Astrocyte (in vitro differentiated cells and primary cell): ENCODE measurements around the gene LMX1A. TPM values are rescaled to one million over a fixed set of nuclear protein-coding genes. Genes with fewer than 3 reads are reported as not detected.

Source experiments
- DNase-seq: peaks from one replicate; pipeline ENCODE4 v3.0.0-alpha.2; 2010; ENCODE audit warnings: low read depth
- FAIRE-seq: peaks from 2 replicates; lab custom pipeline; 2011; peaks lifted over from hg19 to GRCh38; lab: Jason Lieb, UNC
- H2AFZ ChIP-seq: 2 replicates; pipeline ENCODE4 v1.6.0; 2012; ENCODE audit warnings: low read depth, low read length, inconsistent platforms
- H3K27ac ChIP-seq: 2 replicates; pipeline ENCODE4 v1.5.1; 2011; ENCODE audit warnings: low read depth, low read length, inconsistent platforms
- H3K27me3 ChIP-seq: 2 replicates; pipeline ENCODE4 v1.6.0; 2011; ENCODE audit warnings: low read length, inconsistent platforms; ENCODE audit not compliant: insufficient read depth
- H3K36me3 ChIP-seq: 2 replicates; pipeline ENCODE4 v1.5.1; 2011; ENCODE audit warnings: low read length, inconsistent platforms; ENCODE audit not compliant: insufficient read depth
- H3K4me1 ChIP-seq: 2 replicates; pipeline ENCODE4 v1.5.1; 2011; ENCODE audit warnings: low read length, inconsistent platforms; ENCODE audit not compliant: insufficient read depth
- H3K4me2 ChIP-seq: 2 replicates; pipeline ENCODE4 v1.6.0; 2012; ENCODE audit warnings: low read length, inconsistent platforms
- H3K4me3 ChIP-seq: 2 replicates; pipeline ENCODE4 v1.5.1; 2011; ENCODE audit warnings: low read depth, mild to moderate bottlenecking, low read length, inconsistent platforms; ENCODE audit not compliant: insufficient read depth
- H3K79me2 ChIP-seq: 2 replicates; pipeline ENCODE4 v1.6.0; 2012; ENCODE audit warnings: mild to moderate bottlenecking, low read length, inconsistent platforms; ENCODE audit not compliant: insufficient read depth
- H3K9ac ChIP-seq: 2 replicates; pipeline ENCODE4 v1.6.0; 2012; ENCODE audit warnings: mild to moderate bottlenecking, low read length, inconsistent platforms
- H3K9me3 ChIP-seq: 2 replicates; pipeline ENCODE4 v1.5.1; 2012; ENCODE audit warnings: low read depth, mild to moderate bottlenecking, low read length, inconsistent platforms; ENCODE audit not compliant: insufficient read depth
- H4K20me1 ChIP-seq: 2 replicates; pipeline ENCODE4 v1.6.0; 2012; ENCODE audit warnings: low read length, inconsistent platforms; ENCODE audit not compliant: insufficient read depth
- H3K27ac Mint-ChIP-seq: one replicate; pipeline ENCODE4 v1.8.0; 2021; ENCODE audit warnings: mild to moderate bottlenecking, mixed read lengths; ENCODE audit not compliant: unreplicated experiment
- H3K27me3 Mint-ChIP-seq: one replicate; pipeline ENCODE4 v1.8.0; 2021; ENCODE audit warnings: low read depth, mixed read lengths; ENCODE audit not compliant: unreplicated experiment
- H3K36me3 Mint-ChIP-seq: one replicate; pipeline ENCODE4 v1.8.0; 2021; ENCODE audit warnings: low read depth, mixed read lengths; ENCODE audit not compliant: unreplicated experiment
- H3K4me1 Mint-ChIP-seq: one replicate; pipeline ENCODE4 v1.8.0; 2021; ENCODE audit warnings: low read depth, mixed read lengths; ENCODE audit not compliant: unreplicated experiment
- H3K4me3 Mint-ChIP-seq: one replicate; pipeline ENCODE4 v1.8.0; 2021; ENCODE audit warnings: mild to moderate bottlenecking, moderate library complexity, mixed read lengths; ENCODE audit not compliant: unreplicated experiment
- H3K9me3 Mint-ChIP-seq: one replicate; pipeline ENCODE4 v1.8.0; 2021; ENCODE audit warnings: mild to moderate bottlenecking, mixed read lengths; ENCODE audit not compliant: unreplicated experiment
- CTCF ChIP-seq: IDR thresholded peaks from 2 replicates; pipeline ENCODE4 v1.5.1; 2011; ENCODE audit warnings: low read depth, mild to moderate bottlenecking, inconsistent platforms, low read length, moderate library complexity; ENCODE audit not compliant: insufficient read depth
- EZH2 ChIP-seq: IDR thresholded peaks from 2 replicates; pipeline ENCODE4 v1.6.1; 2012; ENCODE audit warnings: mild to moderate bottlenecking, low read length, inconsistent platforms; ENCODE audit not compliant: insufficient read depth
- total RNA-seq: library from RNA; stranded (reverse); gene quantifications from 2 replicates; pipeline ENCODE4 v1.2.1, GENCODE V29; 2021

LMX1A gene
- total RNA-seq, 1 donor from 2014 or later = not detected

DNA sequence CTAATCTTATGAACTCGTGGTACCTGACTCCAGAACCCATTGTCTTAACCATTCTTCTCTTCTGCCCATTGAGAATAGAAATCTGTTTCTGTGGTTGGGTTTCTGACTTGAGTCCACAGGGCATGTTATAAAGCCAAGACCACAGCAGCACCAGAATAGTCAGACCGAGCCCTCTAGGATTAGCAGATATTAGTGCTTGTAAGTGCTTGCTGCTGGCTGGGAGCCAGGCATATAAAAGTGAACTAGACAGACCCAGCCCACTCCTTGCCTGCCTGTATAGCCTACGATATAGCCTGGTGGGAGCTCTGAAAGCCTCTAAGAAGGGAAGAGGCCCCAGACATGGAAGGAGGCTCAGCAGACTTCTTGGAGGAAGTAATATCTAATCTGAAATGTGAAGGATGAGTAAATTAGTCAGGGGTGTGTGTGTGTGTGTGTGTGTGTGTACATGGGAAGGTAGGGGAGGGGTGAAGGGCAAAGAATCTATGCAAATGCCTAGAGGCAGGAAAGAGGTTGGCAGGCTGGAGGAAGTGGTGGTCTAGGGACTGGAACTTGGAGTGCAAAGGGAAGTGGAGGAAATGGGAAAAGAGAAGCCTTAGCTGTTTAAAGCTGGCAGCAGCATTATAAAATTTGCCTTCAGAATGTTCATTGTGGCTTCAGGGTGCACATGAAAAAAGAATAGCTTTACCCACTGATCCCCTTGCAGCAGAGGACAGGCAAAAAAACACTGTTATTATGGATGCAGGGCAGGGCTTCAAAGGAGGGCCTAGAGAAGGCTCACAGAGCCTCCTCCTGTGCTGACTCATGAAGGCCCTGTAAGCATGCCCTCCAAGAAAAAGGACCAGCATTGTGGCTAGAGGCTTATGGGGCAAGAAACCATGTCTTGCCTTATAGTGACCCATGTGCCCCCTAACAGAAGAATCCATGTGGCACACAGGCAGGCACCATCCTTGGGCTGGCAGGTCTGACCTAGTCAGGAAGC, 169.2 kb downstream of the LMX1A start:
- H3K9me3 ChIP-seq = no peaks in the 10 kb centered on the region
- no peak overlapping the region for H3K9ac ChIP-seq
- peaks cover 5% of the 10 kb centered on the region for H3K27me3 Mint-ChIP-seq
- H3K4me1 ChIP-seq = no peaks in the 10 kb centered on the region
- H3K27ac Mint-ChIP-seq = no peak overlapping the region
- no peaks in the 10 kb centered on the region for H3K36me3 ChIP-seq
- no peak overlapping the region for H3K4me2 ChIP-seq
- peaks cover 4% of the 10 kb centered on the region for H3K9me3 Mint-ChIP-seq
- no peak for DNase-seq
- H3K4me3 Mint-ChIP-seq = no peak overlapping the region
- H3K27me3 ChIP-seq = no peaks in the 10 kb centered on the region
- H3K4me1 Mint-ChIP-seq = no peaks in the 10 kb centered on the region
- no peak overlapping the region for H3K27ac ChIP-seq
- no peaks in the 10 kb centered on the region for H4K20me1 ChIP-seq
- no peak overlapping the region for H3K4me3 ChIP-seq
- no peak overlapping the region for H2AFZ ChIP-seq
- FAIRE-seq = no peak
- H3K36me3 Mint-ChIP-seq = no peaks in the 10 kb centered on the region
- H3K79me2 ChIP-seq = no peaks in the 10 kb centered on the region
- TF ChIP-seq EZH2 = no peak
- TF ChIP-seq CTCF = no peak

GRCh38 chr1:165185161-165185889, 171.2 kb downstream of the LMX1A start:
- no peak overlapping the region for H3K9ac ChIP-seq
- H2AFZ ChIP-seq = no peak overlapping the region
- no peaks in the 10 kb centered on the region for H3K27me3 ChIP-seq
- no peaks in the 10 kb centered on the region for H3K4me1 ChIP-seq
- H3K36me3 ChIP-seq = no peaks in the 10 kb centered on the region
- no peak overlapping the region for H3K27ac Mint-ChIP-seq
- peaks cover 6% of the 10 kb centered on the region for H3K27me3 Mint-ChIP-seq
- peaks cover 4% of the 10 kb centered on the region for H3K9me3 Mint-ChIP-seq
- no peaks in the 10 kb centered on the region for H3K36me3 Mint-ChIP-seq
- H3K4me3 ChIP-seq = no peak overlapping the region
- no peak for TF ChIP-seq CTCF
- TF ChIP-seq EZH2 = no peak
- H3K79me2 ChIP-seq = no peaks in the 10 kb centered on the region
- H3K9me3 ChIP-seq = no peaks in the 10 kb centered on the region
- no peaks in the 10 kb centered on the region for H4K20me1 ChIP-seq
- FAIRE-seq (no peak), DNase-seq (no peak)
- no peak overlapping the region for H3K4me3 Mint-ChIP-seq
- H3K4me1 Mint-ChIP-seq = no peaks in the 10 kb centered on the region
- no peak overlapping the region for H3K27ac ChIP-seq
- no peak overlapping the region for H3K4me2 ChIP-seq
